ENCODE measurements around the gene SPIB.
"Not testable (repeated sequence)": the region's sequence is repeated elsewhere in the genome, so short reads cannot be mapped to it uniquely, and the experiment has no call there.

DNA sequence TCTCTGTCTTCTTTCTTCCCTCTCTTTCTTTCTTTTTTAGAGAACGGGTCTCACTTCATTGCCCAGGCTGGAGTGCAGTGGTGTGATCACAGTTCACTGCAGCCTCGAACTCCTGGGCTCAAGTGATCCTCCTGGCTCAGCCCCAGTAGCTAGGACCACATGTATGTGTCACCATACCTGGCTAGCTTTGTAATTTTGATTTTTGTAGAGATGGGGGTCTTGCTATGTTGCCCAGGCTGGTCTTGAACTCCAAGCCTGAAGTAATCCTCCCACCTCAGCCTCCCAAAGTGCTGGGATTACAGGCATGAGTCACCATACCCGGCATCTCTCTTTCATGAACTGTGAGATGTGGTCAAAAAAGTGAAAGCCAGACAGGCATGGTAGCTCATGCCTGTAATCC lies 54.6 kb downstream of the SPIB start:
- TF ChIP-seq EP300, POLR2A (IDR thresholded peaks at IDR 0.05): not testable (repeated sequence)

Data from sigmoid colon (tissue), 4 donors.